ENCODE results near the gene NPHP4. TPM values are rescaled to one million over a fixed set of nuclear protein-coding genes. Genes with fewer than 3 reads are reported as not detected.
"Not testable (repeated sequence)": the region's sequence is repeated elsewhere in the genome, so short reads cannot be mapped to it uniquely, and the experiment has no call there.

NPHP4 gene
- total and polyA plus RNA-seq, 9 donors: 1.9 to 6.4 (median 4.2) TPM

- Histone ChIP-seq H3K4me1 (ENCODE audit: control insufficient read depth, insufficient read depth, low read length) (no peaks in the 10 kb centered on the region), H3K27ac (ENCODE audit: low read length) (no peak overlapping the region), H3K27me3 (ENCODE audit: control insufficient read depth, insufficient read depth, low read length) (no peaks in the 10 kb centered on the region), H3K9me3 (replicated peaks; ENCODE audit: control insufficient read depth, low read depth, low read length) (no peaks in the 10 kb centered on the region), H3K4me3 (ENCODE audit: low read length) (no peak overlapping the region), H3K36me3 (ENCODE audit: control insufficient read depth, insufficient read depth, low read length) (no peaks in the 10 kb centered on the region)
- DNase-seq: no peak
- WGBS (ENCODE audit: insufficient coverage): 100% methylated on average over 4 of the region's 8 CpGs
Measured at GRCh38 chr1:5903680-5904079, 88.5 kb downstream of the NPHP4 start.

GRCh38 chr1:5903031-5903430 lies 89.2 kb downstream of the NPHP4 start:
- Histone ChIP-seq H3K4me1 (ENCODE audit: control insufficient read depth, insufficient read depth, low read length) (no peaks in the 10 kb centered on the region), H3K4me3 (ENCODE audit: low read length) (no peak overlapping the region), H3K9me3 (replicated peaks; ENCODE audit: control insufficient read depth, low read depth, low read length) (no peaks in the 10 kb centered on the region), H3K27ac (ENCODE audit: low read length) (no peak overlapping the region), H3K36me3 (ENCODE audit: control insufficient read depth, insufficient read depth, low read length) (no peaks in the 10 kb centered on the region), H3K27me3 (ENCODE audit: control insufficient read depth, insufficient read depth, low read length) (no peaks in the 10 kb centered on the region)
- no peak for DNase-seq
- 86% methylated on average over 1 of the region's 5 CpGs for WGBS (ENCODE audit: insufficient coverage)

- no peaks in the 10 kb centered on the region for H3K4me1 ChIP-seq (ENCODE audit: control insufficient read depth, insufficient read depth, low read length)
- no peak overlapping the region for H3K27ac ChIP-seq (ENCODE audit: low read length)
- WGBS (ENCODE audit: insufficient coverage): no CpG with 5 or more reads among the region's 2 CpGs
- no peaks in the 10 kb centered on the region for H3K36me3 ChIP-seq (ENCODE audit: control insufficient read depth, insufficient read depth, low read length)
- no peaks in the 10 kb centered on the region for H3K27me3 ChIP-seq (ENCODE audit: control insufficient read depth, insufficient read depth, low read length)
- H3K4me3 ChIP-seq (ENCODE audit: low read length): no peak overlapping the region
- no peak for DNase-seq
- no peaks in the 10 kb centered on the region for H3K9me3 ChIP-seq (replicated peaks; ENCODE audit: control insufficient read depth, low read depth, low read length)
Measured at GRCh38 chr1:5901841-5902240, 90.4 kb downstream of the NPHP4 start.

GRCh38 chr1:5901150-5901549 lies 91.1 kb downstream of the NPHP4 start:
- no peaks in the 10 kb centered on the region for H3K27me3 ChIP-seq (ENCODE audit: control insufficient read depth, insufficient read depth, low read length)
- 80% methylated on average over 2 of the region's 5 CpGs for WGBS (ENCODE audit: insufficient coverage)
- no peak overlapping the region for H3K4me3 ChIP-seq (ENCODE audit: low read length)
- no peak overlapping the region for H3K27ac ChIP-seq (ENCODE audit: low read length)
- no peaks in the 10 kb centered on the region for H3K9me3 ChIP-seq (replicated peaks; ENCODE audit: control insufficient read depth, low read depth, low read length)
- DNase-seq: no peak
- H3K36me3 ChIP-seq (ENCODE audit: control insufficient read depth, insufficient read depth, low read length): no peaks in the 10 kb centered on the region
- H3K4me1 ChIP-seq (ENCODE audit: control insufficient read depth, insufficient read depth, low read length): no peaks in the 10 kb centered on the region

GRCh38 chr1:5898266-5898665 lies 94.0 kb downstream of the NPHP4 start:
- Histone ChIP-seq H3K4me3 (ENCODE audit: low read length) (no peak overlapping the region), H3K36me3 (ENCODE audit: control insufficient read depth, insufficient read depth, low read length) (no peaks in the 10 kb centered on the region), H3K27me3 (ENCODE audit: control insufficient read depth, insufficient read depth, low read length) (no peaks in the 10 kb centered on the region), H3K4me1 (ENCODE audit: control insufficient read depth, insufficient read depth, low read length) (no peaks in the 10 kb centered on the region), H3K9me3 (replicated peaks; ENCODE audit: control insufficient read depth, low read depth, low read length) (peaks cover 2% of the 10 kb centered on the region), H3K27ac (ENCODE audit: low read length) (no peak overlapping the region)
- WGBS (ENCODE audit: insufficient coverage): 90% methylated on average over 14 of the region's 17 CpGs
- no peak for DNase-seq

- Histone ChIP-seq H3K9me3 (replicated peaks; ENCODE audit: control insufficient read depth, low read depth, low read length) (peaks cover 2% of the 10 kb centered on the region), H3K4me1 (ENCODE audit: control insufficient read depth, insufficient read depth, low read length) (peaks cover 6% of the 10 kb centered on the region), H3K36me3 (ENCODE audit: control insufficient read depth, insufficient read depth, low read length) (no peaks in the 10 kb centered on the region), H3K27ac (ENCODE audit: low read length) (no peak overlapping the region), H3K27me3 (ENCODE audit: control insufficient read depth, insufficient read depth, low read length) (no peaks in the 10 kb centered on the region), H3K4me3 (ENCODE audit: low read length) (no peak overlapping the region)
- 70% methylated on average over 24 of the region's 29 CpGs for WGBS (ENCODE audit: insufficient coverage)
- no peak for DNase-seq
Measured at GRCh38 chr1:5896706-5897660, 95.2 kb downstream of the NPHP4 start.

- DNase-seq: no peak
- Histone ChIP-seq H3K27me3 (ENCODE audit: control insufficient read depth, insufficient read depth, low read length) (no peaks in the 10 kb centered on the region), H3K4me1 (ENCODE audit: control insufficient read depth, insufficient read depth, low read length) (peaks cover 16% of the 10 kb centered on the region), H3K36me3 (ENCODE audit: control insufficient read depth, insufficient read depth, low read length) (no peaks in the 10 kb centered on the region), H3K27ac (ENCODE audit: low read length) (no peak overlapping the region), H3K9me3 (replicated peaks; ENCODE audit: control insufficient read depth, low read depth, low read length) (peaks cover 2% of the 10 kb centered on the region), H3K4me3 (ENCODE audit: low read length) (no peak overlapping the region)
- 93% methylated on average over 26 of the region's 30 CpGs for WGBS (ENCODE audit: insufficient coverage)
Measured at GRCh38 chr1:5895446-5896406, 96.5 kb downstream of the NPHP4 start.

- H3K4me1 ChIP-seq (ENCODE audit: control insufficient read depth, insufficient read depth, low read length): peaks cover 31% of the 10 kb centered on the region
- WGBS (ENCODE audit: insufficient coverage): 82% methylated on average over 7 of the region's 12 CpGs
- not testable (repeated sequence) for H3K9me3 ChIP-seq (replicated peaks; ENCODE audit: control insufficient read depth, low read depth, low read length); H3K4me3 ChIP-seq (ENCODE audit: low read length); H3K36me3 ChIP-seq (ENCODE audit: control insufficient read depth, insufficient read depth, low read length); H3K27me3 ChIP-seq (ENCODE audit: control insufficient read depth, insufficient read depth, low read length); H3K27ac ChIP-seq (ENCODE audit: low read length); DNase-seq
Measured at GRCh38 chr1:5893699-5894278, 98.4 kb downstream of the NPHP4 start.

- H3K36me3 ChIP-seq (ENCODE audit: control insufficient read depth, insufficient read depth, low read length): no peaks in the 10 kb centered on the region
- H3K4me3 ChIP-seq (ENCODE audit: low read length): no peak overlapping the region
- H3K27ac ChIP-seq (ENCODE audit: low read length): no peak overlapping the region
- H3K9me3 ChIP-seq (replicated peaks; ENCODE audit: control insufficient read depth, low read depth, low read length): peaks cover 2% of the 10 kb centered on the region
- no peaks in the 10 kb centered on the region for H3K27me3 ChIP-seq (ENCODE audit: control insufficient read depth, insufficient read depth, low read length)
- WGBS (ENCODE audit: insufficient coverage): 94% methylated on average over 2 of the region's 8 CpGs
- H3K4me1 ChIP-seq (ENCODE audit: control insufficient read depth, insufficient read depth, low read length): peaks cover 40% of the 10 kb centered on the region
- DNase-seq: no peak
Measured at GRCh38 chr1:5892329-5892728, 99.9 kb downstream of the NPHP4 start.

- H3K4me3 ChIP-seq (ENCODE audit: low read length): no peak overlapping the region
- H3K27ac ChIP-seq (ENCODE audit: low read length): no peak overlapping the region
- peaks cover 2% of the 10 kb centered on the region for H3K9me3 ChIP-seq (replicated peaks; ENCODE audit: control insufficient read depth, low read depth, low read length)
- no peaks in the 10 kb centered on the region for H3K27me3 ChIP-seq (ENCODE audit: control insufficient read depth, insufficient read depth, low read length)
- H3K36me3 ChIP-seq (ENCODE audit: control insufficient read depth, insufficient read depth, low read length): no peaks in the 10 kb centered on the region
- WGBS (ENCODE audit: insufficient coverage): 76% methylated on average over 8 of the region's 9 CpGs
- peaks cover 42% of the 10 kb centered on the region for H3K4me1 ChIP-seq (ENCODE audit: control insufficient read depth, insufficient read depth, low read length)
- no peak for DNase-seq
Measured at GRCh38 chr1:5891736-5892135, 100.5 kb downstream of the NPHP4 start.

All from muscle of leg (tissue), 11 donors.